VCaP (cell line): ENCODE data around the gene MRPS12.

Source experiments
- H3K27ac ChIP-seq: fragments of 450-650 bp; 2 replicates; pipeline ENCODE4 v1.5.1; 2017
- TF ChIP-seq, protein P1 (sequence below): fragments of 450-650 bp; conservative IDR thresholded peaks from 2 replicates; pipeline ENCODE4 v1.5.1; 2017; ENCODE audit warnings: mild to moderate bottlenecking, moderate library complexity

Gene MRPS12

DNA sequence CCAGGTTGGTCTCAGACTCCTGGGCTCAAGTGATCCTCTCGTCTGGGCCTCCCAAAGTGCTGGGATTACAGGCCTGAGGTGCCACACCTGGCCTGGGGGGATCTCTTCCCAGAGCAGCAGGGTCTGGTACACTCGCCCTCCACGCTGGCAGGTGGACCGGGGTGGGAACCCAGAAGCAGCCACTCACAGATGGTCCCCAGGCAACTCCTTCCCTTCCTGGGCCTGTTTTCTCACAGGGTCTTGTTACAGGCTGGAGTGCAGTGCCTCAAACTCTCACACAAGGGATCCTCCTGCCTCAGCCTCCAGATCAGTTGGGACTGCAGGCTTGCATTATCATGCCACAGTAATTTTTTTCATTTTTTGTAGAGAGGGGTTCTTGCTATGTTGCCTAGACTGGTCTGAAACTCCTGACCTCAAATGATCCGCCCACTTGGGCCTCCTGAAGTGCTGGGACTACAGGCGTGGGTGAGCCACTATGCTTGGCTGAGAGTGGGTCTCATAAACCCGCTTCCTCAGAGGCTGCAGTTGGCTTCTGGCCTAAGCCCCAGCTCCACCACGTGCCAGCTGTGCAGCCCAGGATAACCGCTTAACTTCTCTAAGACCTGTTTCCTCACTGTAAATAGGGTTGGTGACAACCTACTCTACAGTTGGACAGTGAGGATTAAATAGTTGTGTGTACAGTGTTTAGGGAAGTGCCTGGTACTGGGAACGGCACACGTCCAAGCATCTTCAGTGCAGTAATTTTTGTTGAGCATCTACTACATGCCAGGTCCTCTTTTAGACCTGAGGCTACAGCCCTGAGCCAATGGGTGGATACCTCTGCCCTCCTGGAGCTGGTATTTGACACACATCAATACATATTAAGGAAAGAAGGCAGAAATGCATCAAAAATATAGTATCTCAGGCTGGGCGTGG, 17.9 kb upstream of the MRPS12 start:
- H3K27ac ChIP-seq = no peak overlapping the region
- TF ChIP-seq, protein P1, sequence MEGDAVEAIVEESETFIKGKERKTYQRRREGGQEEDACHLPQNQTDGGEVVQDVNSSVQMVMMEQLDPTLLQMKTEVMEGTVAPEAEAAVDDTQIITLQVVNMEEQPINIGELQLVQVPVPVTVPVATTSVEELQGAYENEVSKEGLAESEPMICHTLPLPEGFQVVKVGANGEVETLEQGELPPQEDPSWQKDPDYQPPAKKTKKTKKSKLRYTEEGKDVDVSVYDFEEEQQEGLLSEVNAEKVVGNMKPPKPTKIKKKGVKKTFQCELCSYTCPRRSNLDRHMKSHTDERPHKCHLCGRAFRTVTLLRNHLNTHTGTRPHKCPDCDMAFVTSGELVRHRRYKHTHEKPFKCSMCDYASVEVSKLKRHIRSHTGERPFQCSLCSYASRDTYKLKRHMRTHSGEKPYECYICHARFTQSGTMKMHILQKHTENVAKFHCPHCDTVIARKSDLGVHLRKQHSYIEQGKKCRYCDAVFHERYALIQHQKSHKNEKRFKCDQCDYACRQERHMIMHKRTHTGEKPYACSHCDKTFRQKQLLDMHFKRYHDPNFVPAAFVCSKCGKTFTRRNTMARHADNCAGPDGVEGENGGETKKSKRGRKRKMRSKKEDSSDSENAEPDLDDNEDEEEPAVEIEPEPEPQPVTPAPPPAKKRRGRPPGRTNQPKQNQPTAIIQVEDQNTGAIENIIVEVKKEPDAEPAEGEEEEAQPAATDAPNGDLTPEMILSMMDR = no peak

GRCh38 chr19:38913958-38914357, 16.8 kb upstream of the MRPS12 start:
- H3K27ac ChIP-seq = no peak overlapping the region
- TF ChIP-seq, protein P1 = no peak

GRCh38 chr19:38915329-38916321, 15.1 kb upstream of the MRPS12 start:
- TF ChIP-seq, protein P1 = no peak

GRCh38 chr19:38917516-38917915, 13.2 kb upstream of the MRPS12 start:
- H3K27ac ChIP-seq = 0 out of 2 replicates have a peak overlapping the region, but pooled peaks have one; percentile 4
- TF ChIP-seq, protein P1 = no peak

More at GRCh38 chr19:38915329-38916321, 15.1 kb upstream of the MRPS12 start:
- no peak overlapping the region for H3K27ac ChIP-seq

DNA sequence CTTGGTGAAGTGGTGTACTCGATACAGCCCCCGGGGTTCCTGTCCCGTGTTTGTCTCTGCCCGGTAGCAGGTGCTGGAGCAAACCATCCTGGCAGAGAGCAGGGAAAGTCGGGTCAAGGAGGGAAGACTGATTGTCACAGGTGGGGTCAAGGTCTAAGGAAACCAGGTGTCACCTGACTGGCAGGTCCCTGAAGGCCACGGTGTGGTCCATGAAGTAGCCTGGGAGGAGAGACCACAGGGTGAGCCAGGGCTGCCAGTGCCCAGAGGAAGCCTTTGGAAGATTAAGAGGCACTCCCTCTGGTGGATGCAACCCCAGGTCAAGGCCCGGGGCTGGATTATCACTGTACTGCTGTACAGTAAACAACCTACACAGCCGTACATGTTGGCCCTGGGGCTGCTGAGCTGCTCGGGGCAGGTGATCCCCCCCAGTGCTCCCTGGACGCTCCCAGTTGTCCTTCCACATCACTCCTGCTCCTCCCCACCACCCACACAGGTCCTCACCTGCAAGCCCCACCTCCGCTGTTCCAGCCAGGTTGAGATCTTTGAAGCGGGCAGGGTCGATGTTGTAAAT, 12.7 kb upstream of the MRPS12 start:
- TF ChIP-seq, protein P1 = peak; percentile 43; the same call in 1 of the 2 replicates
- H3K27ac ChIP-seq = 0 out of 2 replicates have a peak overlapping the region, but pooled peaks have one; percentile 4

GRCh38 chr19:38918526-38918925, 12.2 kb upstream of the MRPS12 start:
- H3K27ac ChIP-seq = no peak overlapping the region
- TF ChIP-seq, protein P1 = no peak
